Calu3 (cell line): ENCODE data around the gene IFNAR1. TPM values are rescaled to one million over a fixed set of nuclear protein-coding genes. Genes with fewer than 3 reads are reported as not detected.
"Not testable (repeated sequence)": the region's sequence is repeated elsewhere in the genome, so short reads cannot be mapped to it uniquely, and the experiment has no call there.

Experiments used
- BruUV-seq: library from RNA; stranded (reverse); fragments of 400-500 nt; replicated peaks from 2 replicates; lab custom pipeline; 2021; lab: Mats Ljungman, UMichigan
- CTCF ChIA-PET: fragments of 300-600 bp; sonication (Branson Sonifier 250); formaldehyde crosslinking; loops from one replicate; lab custom pipeline; 2022; ENCODE audit warnings: antibody characterized with exemption; lab: Charles Lee
- DNase-seq: peaks from one replicate; pipeline ENCODE4 v3.0.0; 2022
- H3K27ac Mint-ChIP-seq: one replicate; pipeline ENCODE4 v1.8.0; 2022; ENCODE audit warnings: mixed read lengths; ENCODE audit not compliant: unreplicated experiment
- H3K27me3 Mint-ChIP-seq: one replicate; pipeline ENCODE4 v1.8.0; 2022; ENCODE audit warnings: mixed read lengths; ENCODE audit not compliant: unreplicated experiment
- H3K36me3 Mint-ChIP-seq: one replicate; pipeline ENCODE4 v1.8.0; 2022; ENCODE audit warnings: mild to moderate bottlenecking, moderate library complexity, mixed read lengths; ENCODE audit not compliant: insufficient read depth, unreplicated experiment
- H3K4me1 Mint-ChIP-seq: one replicate; pipeline ENCODE4 v1.8.0; 2022; ENCODE audit warnings: mild to moderate bottlenecking, low read depth, mixed read lengths; ENCODE audit not compliant: unreplicated experiment
- H3K4me3 Mint-ChIP-seq: one replicate; pipeline ENCODE4 v1.8.0; 2022; ENCODE audit warnings: mild to moderate bottlenecking, low read depth, moderate library complexity, mixed read lengths; ENCODE audit not compliant: unreplicated experiment
- H3K9me3 Mint-ChIP-seq: one replicate; pipeline ENCODE4 v1.8.0; 2022; ENCODE audit warnings: low read depth, mixed read lengths; ENCODE audit not compliant: unreplicated experiment
- intact Hi-C: fragments of 100-400 bp; cut with micrococcal nuclease; formaldehyde crosslinking; loops from one replicate; pipeline ENCODE4 v1.10.0; 2022; ENCODE audit not compliant: unreplicated experiment
- total RNA-seq: library from RNA; stranded (reverse); gene quantifications from 2 replicates; pipeline ENCODE4 v1.2.3, GENCODE V29; 2022
- TF ChIP-seq, protein P1 (sequence below): fragments of 200-600 bp; IDR thresholded peaks from one replicate; pipeline ENCODE4 v1.8.0; 2022; ENCODE audit warnings: antibody characterized with exemption; ENCODE audit not compliant: unreplicated experiment

IFNAR1 gene
- total RNA-seq, 1 experiment from 2014 or later = 35.2 TPM

DNA sequence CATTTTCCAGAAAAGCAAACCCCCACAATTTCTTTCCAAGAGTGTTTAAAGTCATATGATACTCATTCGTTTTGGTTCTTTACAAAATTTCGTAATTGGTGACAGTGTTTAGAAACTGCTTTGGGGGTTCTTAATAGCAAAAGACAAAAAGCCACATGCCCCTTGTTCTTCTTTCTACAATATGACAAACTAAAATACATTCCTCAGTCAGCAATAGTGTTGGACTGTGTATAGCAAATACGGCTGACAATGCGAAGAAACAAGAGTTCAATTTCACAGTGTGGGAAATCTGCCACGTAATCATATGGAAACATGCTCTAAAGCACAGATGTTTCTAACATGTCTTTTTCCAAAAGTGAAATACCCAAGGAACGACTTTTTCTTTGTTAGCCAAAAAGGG lies 7.6 kb upstream of the IFNAR1 start:
- intact Hi-C loops = no loop called here
- no peaks in the 10 kb centered on the region for H3K9me3 Mint-ChIP-seq
- H3K27me3 Mint-ChIP-seq = peaks cover 30% of the 10 kb centered on the region
- TF ChIP-seq, protein P1, sequence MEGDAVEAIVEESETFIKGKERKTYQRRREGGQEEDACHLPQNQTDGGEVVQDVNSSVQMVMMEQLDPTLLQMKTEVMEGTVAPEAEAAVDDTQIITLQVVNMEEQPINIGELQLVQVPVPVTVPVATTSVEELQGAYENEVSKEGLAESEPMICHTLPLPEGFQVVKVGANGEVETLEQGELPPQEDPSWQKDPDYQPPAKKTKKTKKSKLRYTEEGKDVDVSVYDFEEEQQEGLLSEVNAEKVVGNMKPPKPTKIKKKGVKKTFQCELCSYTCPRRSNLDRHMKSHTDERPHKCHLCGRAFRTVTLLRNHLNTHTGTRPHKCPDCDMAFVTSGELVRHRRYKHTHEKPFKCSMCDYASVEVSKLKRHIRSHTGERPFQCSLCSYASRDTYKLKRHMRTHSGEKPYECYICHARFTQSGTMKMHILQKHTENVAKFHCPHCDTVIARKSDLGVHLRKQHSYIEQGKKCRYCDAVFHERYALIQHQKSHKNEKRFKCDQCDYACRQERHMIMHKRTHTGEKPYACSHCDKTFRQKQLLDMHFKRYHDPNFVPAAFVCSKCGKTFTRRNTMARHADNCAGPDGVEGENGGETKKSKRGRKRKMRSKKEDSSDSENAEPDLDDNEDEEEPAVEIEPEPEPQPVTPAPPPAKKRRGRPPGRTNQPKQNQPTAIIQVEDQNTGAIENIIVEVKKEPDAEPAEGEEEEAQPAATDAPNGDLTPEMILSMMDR = no peak
- DNase-seq = no peak
- CTCF ChIA-PET = no interaction called here
- no peak overlapping the region for H3K27ac Mint-ChIP-seq
- no peaks in the 10 kb centered on the region for H3K36me3 Mint-ChIP-seq
- no peak overlapping the region for H3K4me3 Mint-ChIP-seq
- no TSS peak for BruUV-seq
- no peaks in the 10 kb centered on the region for H3K4me1 Mint-ChIP-seq

DNA sequence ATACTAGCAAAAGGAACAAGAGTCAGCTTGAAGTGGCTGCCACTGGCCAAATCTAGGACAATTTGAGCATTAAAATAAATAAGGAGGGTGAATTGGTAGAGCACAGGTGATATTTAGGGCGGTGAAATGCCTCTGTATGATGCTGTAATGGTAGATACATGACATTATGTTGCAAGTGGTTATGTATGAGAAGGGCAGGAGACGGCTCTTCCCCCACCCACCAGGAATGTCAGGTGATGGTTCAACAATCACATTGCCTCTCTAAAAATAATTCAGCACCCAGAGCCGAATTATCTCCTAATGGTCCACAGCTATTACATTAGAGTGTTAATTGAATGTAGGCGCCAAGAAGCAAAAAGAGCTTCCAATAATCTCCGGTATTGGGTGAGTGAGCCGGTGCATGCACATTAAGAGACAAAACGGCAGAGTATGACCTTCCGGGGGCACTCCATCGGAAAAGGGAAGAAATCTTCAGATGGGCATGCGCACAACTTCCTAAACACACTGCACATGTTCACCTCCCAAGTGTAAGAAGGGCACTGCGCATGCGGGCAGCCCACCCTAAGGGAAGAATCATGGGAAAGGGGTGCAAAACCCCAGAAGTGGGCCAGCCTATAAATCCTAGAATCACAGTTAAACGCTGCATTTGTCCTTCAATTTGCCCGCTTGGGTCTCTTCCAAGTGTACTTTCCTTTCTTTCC lies 6.8 kb upstream of the IFNAR1 start:
- intact Hi-C loops = no loop called here
- H3K27ac Mint-ChIP-seq = no peak overlapping the region
- no TSS peak for BruUV-seq
- peaks cover 30% of the 10 kb centered on the region for H3K27me3 Mint-ChIP-seq
- DNase-seq = no peak
- no peak overlapping the region for H3K4me3 Mint-ChIP-seq
- no peaks in the 10 kb centered on the region for H3K9me3 Mint-ChIP-seq
- no peaks in the 10 kb centered on the region for H3K36me3 Mint-ChIP-seq
- TF ChIP-seq, protein P1 = no peak
- no peaks in the 10 kb centered on the region for H3K4me1 Mint-ChIP-seq
- CTCF ChIA-PET = no interaction called here

DNA sequence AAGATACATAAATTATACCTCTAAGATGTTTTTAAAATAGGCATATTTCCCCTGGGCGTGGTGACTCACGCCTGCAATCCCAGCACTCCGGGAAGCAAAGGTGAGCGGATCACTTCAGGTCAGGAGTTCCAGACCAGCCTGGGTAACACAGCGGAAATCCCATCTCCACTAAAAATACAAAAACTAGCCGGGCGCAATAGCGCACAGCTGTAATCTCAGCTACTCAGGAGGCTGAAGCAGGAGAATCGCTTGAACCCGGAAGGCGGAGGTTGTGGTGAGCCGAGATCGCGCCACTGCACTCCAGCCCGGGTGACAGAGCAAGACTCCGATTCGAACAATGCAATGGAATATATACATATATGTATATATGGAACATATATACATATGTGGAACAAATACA lies 3.8 kb upstream of the IFNAR1 start:
- intact Hi-C loops = loop anchor here (10.0 kb wide), 1 partner anchor 56 kb away; the partner anchor contains the start of gene IL10RB
- not testable (repeated sequence) for DNase-seq, BruUV-seq

DNA sequence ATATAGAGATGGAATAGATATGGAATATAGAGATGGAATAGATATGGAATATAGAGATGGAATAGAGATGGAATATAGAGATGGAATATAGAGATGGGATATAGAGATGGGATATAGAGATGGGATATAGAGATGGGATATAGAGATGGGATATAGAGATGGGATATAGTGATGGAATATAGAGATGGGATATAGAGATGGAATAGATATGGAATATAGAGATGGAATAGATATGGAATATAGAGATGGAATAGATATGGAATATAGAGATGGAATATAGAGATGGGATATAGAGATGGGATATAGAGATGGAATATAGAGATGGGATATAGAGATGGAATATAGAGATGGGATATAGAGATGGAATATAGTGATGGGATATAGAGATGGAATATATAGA lies 1.2 kb upstream of the IFNAR1 start:
- H3K4me1 Mint-ChIP-seq, H3K36me3 Mint-ChIP-seq, CTCF ChIA-PET, H3K27ac Mint-ChIP-seq, BruUV-seq, DNase-seq, H3K27me3 Mint-ChIP-seq, H3K9me3 Mint-ChIP-seq, H3K4me3 Mint-ChIP-seq: not testable (repeated sequence)
- intact Hi-C loops = loop anchor here (10.0 kb wide), 1 partner anchor 59 kb away; the partner anchor contains the start of gene IL10RB

More for the DNA sequence above, 3.8 kb upstream of the IFNAR1 start:
- H3K4me3 Mint-ChIP-seq, H3K36me3 Mint-ChIP-seq, H3K27ac Mint-ChIP-seq, H3K9me3 Mint-ChIP-seq, H3K27me3 Mint-ChIP-seq, H3K4me1 Mint-ChIP-seq, CTCF ChIA-PET: not testable (repeated sequence)

DNA sequence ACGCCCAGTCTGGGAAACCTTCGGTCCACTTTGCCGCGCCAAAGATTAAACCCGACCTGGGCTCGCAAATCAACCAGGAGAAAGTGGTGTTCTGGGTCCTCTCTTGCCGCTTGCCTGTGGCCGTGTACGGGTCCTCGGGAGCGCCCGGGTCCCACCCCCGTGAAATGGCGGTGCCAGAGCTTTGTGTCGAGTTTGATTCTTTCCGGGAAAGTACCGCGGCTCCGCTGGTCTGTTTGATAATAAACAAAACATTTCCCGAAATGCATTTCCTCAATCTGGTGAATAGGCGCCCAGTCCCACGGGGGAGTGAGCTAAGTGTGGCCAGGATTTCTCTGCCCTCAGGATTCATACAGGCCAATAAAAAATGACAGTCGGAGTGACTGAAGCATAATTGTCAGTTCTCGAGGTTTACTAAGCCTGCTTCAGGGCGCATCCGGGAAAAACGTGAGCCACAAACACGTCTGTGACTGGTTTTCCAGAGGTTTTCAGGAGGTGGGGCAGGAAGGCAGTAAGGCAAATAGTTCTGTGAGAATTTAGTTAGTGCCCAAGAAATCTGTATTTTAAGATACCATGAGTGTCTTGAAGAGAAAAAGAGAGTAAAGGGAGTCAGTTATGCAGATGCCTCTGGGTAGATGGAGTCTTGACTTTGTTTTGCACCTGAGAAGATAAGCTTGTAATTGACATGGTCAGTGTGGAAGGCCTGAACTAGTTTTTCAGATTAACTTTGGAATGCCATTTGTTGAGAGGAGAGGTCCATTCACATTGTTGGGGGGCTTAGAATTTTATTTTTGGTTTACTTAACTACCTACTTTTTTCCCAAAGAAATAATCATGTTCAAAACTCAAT lies 675 bp downstream of the IFNAR1 start:
- intact Hi-C loops = loop anchor here (10.0 kb wide), 1 partner anchor 61 kb away; the partner anchor contains the start of gene IL10RB
- Mint-ChIP-seq H3K4me1 (no peaks in the 10 kb centered on the region), H3K27me3 (no peaks in the 10 kb centered on the region), H3K36me3 (no peaks in the 10 kb centered on the region), H3K4me3 (no peak overlapping the region), H3K27ac (no peak overlapping the region), H3K9me3 (no peaks in the 10 kb centered on the region)
- CTCF ChIA-PET = interaction anchor here (0.6 to 1.7 kb wide), 6 partner anchors 10 to 122 kb away, joined by 3 to 14 read pairs (median 4); no protein-coding TSS in a partner anchor
- DNase-seq = peak; percentile 43
- TF ChIP-seq, protein P1 = no peak
- BruUV-seq = no TSS peak
